GM10248 (cell line): ENCODE data around the gene FGG.

Source experiments
- CTCF ChIA-PET: fragments of 300-600 bp; sonication (Branson Sonifier 250); formaldehyde crosslinking; extraction: SDS; loops from one replicate; lab custom pipeline; 2021; ENCODE audit warnings: antibody characterized with exemption; lab: Yijun Ruan, JAX
- POLR2A ChIA-PET: fragments of 350-650 bp; sonication (Branson Sonifier 250); formaldehyde crosslinking; extraction: SDS; loops from one replicate; lab custom pipeline; 2020; ENCODE audit warnings: antibody characterized with exemption; lab: Yijun Ruan, JAX
- DNase-seq: peaks from one replicate; pipeline ENCODE4 v3.0.0; 2012; ENCODE audit errors: extremely low spot score
- CTCF ChIP-seq: IDR thresholded peaks from 2 replicates; pipeline ENCODE4 v1.5.1; 2012; ENCODE audit warnings: mild to moderate bottlenecking, low read depth; ENCODE audit errors: extremely low read depth, missing control alignments, control extremely low read depth

The FGG gene

GRCh38 chr4:154608361-154609252 lies 3.8 kb downstream of the FGG start:
- DNase-seq, result no peak
- TF ChIP-seq CTCF, result no peak
- CTCF ChIA-PET, result interaction anchor here (1.2 to 6.4 kb wide), 4 partner anchors 10 to 49 kb away, joined by 3 to 44 read pairs (median 20); no protein-coding TSS in a partner anchor
- POLR2A ChIA-PET, result no interaction called here

GRCh38 chr4:154606728-154607723 lies 5.4 kb downstream of the FGG start:
- ChIA-PET CTCF (interaction anchor here (0.6 to 5.0 kb wide), 4 partner anchors 11 to 21 kb away, joined by 3 to 36 read pairs (median 6); no protein-coding TSS in a partner anchor), POLR2A (no interaction called here)

GRCh38 chr4:154604696-154605200 lies 7.7 kb downstream of the FGG start:
- TF ChIP-seq CTCF, result no peak
- DNase-seq, result no peak
- CTCF ChIA-PET, result interaction anchor here (1.0 to 1.5 kb wide), 4 partner anchors 12 to 45 kb away, joined by 3 to 7 read pairs (median 4); no protein-coding TSS in a partner anchor
- POLR2A ChIA-PET, result no interaction called here

More at GRCh38 chr4:154606728-154607723, 5.4 kb downstream of the FGG start:
- no peak for DNase-seq
- TF ChIP-seq CTCF, result no peak

GRCh38 chr4:154603033-154603943 lies 9.2 kb downstream of the FGG start:
- no peak for DNase-seq
- ChIA-PET POLR2A (no interaction called here), CTCF (interaction anchor here (0.7 to 1.7 kb wide), 7 partner anchors 9 to 51 kb away, joined by 3 to 8 read pairs (median 3); no protein-coding TSS in a partner anchor)
- no peak for TF ChIP-seq CTCF

- ChIA-PET CTCF (interaction anchor here (1.1 to 1.7 kb wide), 5 partner anchors 8 to 23 kb away, joined by 3 to 8 read pairs (median 4); no protein-coding TSS in a partner anchor), POLR2A (no interaction called here)
- TF ChIP-seq CTCF, result no peak
- DNase-seq, result no peak
These were observed 9.9 kb downstream of the FGG start for GRCh38 chr4:154602404-154603020.
